ENCODE data around the gene PRKCZ.

- TF ChIP-seq POLR2AphosphoS5 (IDR thresholded peaks at IDR 0.05; ENCODE audit: low read depth) (no peak), CTCF (IDR thresholded peaks at IDR 0.05; ENCODE audit: insufficient read depth, low read length) (no peak), GABPA (IDR thresholded peaks at IDR 0.05; ENCODE audit: low read depth) (no peak), REST (IDR thresholded peaks at IDR 0.05; ENCODE audit: insufficient replicate concordance, low read depth) (no peak)
Measured at GRCh38 chr1:2100780-2101108, 50.5 kb downstream of the PRKCZ start.

Data from HL-60 (cell line).